Vagina (tissue), 2 donors: ENCODE results near the gene SEMA4D. TPM values are rescaled to one million over a fixed set of nuclear protein-coding genes. Genes with fewer than 3 reads are reported as not detected.
A peak's percentile ranks its signal among the peaks of the same experiment; 100 is the strongest.

Experiments used
- DNase-seq, 2 donors: peaks; one replicate each; pipeline ENCODE4 v3.0.0-alpha.2; 2017; ENCODE audit errors: extremely low spot score in 2 of 2
- H3K27ac ChIP-seq: fragments of 200-600 bp; sonication (generic); one replicate; pipeline ENCODE4 v1.5.1; 2019
- H3K27me3 ChIP-seq: fragments of 200-600 bp; sonication (generic); one replicate; pipeline ENCODE4 v1.5.1; 2019
- H3K36me3 ChIP-seq, 2 donors: fragments of 200-600 bp; sonication (generic); one replicate each; pipeline ENCODE4 v1.5.1; 2017 to 2019
- H3K4me1 ChIP-seq: fragments of 200-600 bp; sonication (generic); one replicate; pipeline ENCODE4 v1.5.1; 2019
- H3K4me3 ChIP-seq, 2 donors: fragments of 200-600 bp; sonication (generic); 1 replicate in 1 of 2; 2 replicates in 1 of 2; pipeline ENCODE4 v1.5.1; 2016 to 2019
- H3K9me3 ChIP-seq: fragments of 200-600 bp; sonication (generic); one replicate; pipeline ENCODE4 v1.5.1; 2019
- CTCF ChIP-seq, 3 experiments: fragments of 450-650 bp in 2 of 3; fragments of 200-600 bp in 1 of 3; sonication (generic) in 1 of 3; IDR thresholded peaks; one replicate each; pipeline ENCODE4 v1.5.1; 2017 to 2019; ENCODE audit warnings: antibody characterized with exemption in 3 of 3, mild to moderate bottlenecking in 2 of 3, moderate library complexity in 2 of 3
- POLR2A ChIP-seq, 2 donors: fragments of 450-650 bp; IDR thresholded peaks; one replicate each; pipeline ENCODE4 v1.6.1; 2017; ENCODE audit warnings: antibody characterized with exemption in 2 of 2, mild to moderate bottlenecking in 2 of 2, moderate library complexity in 2 of 2
- POLR2AphosphoS5 ChIP-seq, 2 donors: sonication (generic); formaldehyde crosslinking; IDR thresholded peaks; one replicate each; pipeline ENCODE4 v1.9.0; 2017; ENCODE audit warnings: antibody characterized with exemption in 2 of 2, mild to moderate bottlenecking in 2 of 2, low read depth in 1 of 2; ENCODE audit not compliant: insufficient read depth in 1 of 2
- intact Hi-C: fragments of 100-400 bp; cut with DNase I; formaldehyde crosslinking; loops from one replicate; pipeline ENCODE4 v1.15.1; 2023
- microRNA-seq: library from miRNA; unstranded; fragments of <30 nt; microRNA quantifications from one replicate; pipeline ENCODE4, GENCODE V29; 2017; ENCODE audit warnings: borderline number of aligned reads, borderline replicate concordance
- small RNA-seq: library from RNA; depleted of rRNA; stranded (forward); fragments of <200 nt; gene quantifications from one replicate; pipeline ENCODE3, GENCODE V24; 2016
- total RNA-seq: library from RNA; depleted of rRNA; stranded (reverse); fragments of >200 nt; gene quantifications from one replicate; pipeline ENCODE4 v1.2.3, GENCODE V29; 2016

The SEMA4D gene
- total RNA-seq, 1 donor from 2014 or later, result 39.3 TPM

GRCh38 chr9:89311346-89312221, 186.3 kb downstream of the SEMA4D start:
- intact Hi-C loops, result no loop called here
- peaks cover 23% of the 10 kb centered on the region for H3K4me1 ChIP-seq
- H3K27ac ChIP-seq, result peak overlapping the region; percentile 92
- H3K4me3 ChIP-seq, result peak overlapping the region; percentile 69 to 74
- no peaks in the 10 kb centered on the region for H3K36me3 ChIP-seq
- DNase-seq, result no peak
- no peaks in the 10 kb centered on the region for H3K9me3 ChIP-seq
- TF ChIP-seq POLR2A (IDR thresholded peaks at IDR 0.05) (no peak), POLR2AphosphoS5 (IDR thresholded peaks at IDR 0.05; ENCODE audit: insufficient read depth in 1 of 2, low read depth in 1 of 2) (no peak), CTCF (IDR thresholded peaks at IDR 0.05) (no peak)
- no peaks in the 10 kb centered on the region for H3K27me3 ChIP-seq

Small RNAs within 50 kb of the gene (microRNA-seq; reads per million reads assigned to microRNA genes)
- not detected for gene MIR3153

Small RNAs within 50 kb of the gene (small RNA-seq; reads per million reads assigned to genes)
- not detected for gene MIR3153

Other genes with a start within 250 kb of the SEMA4D start
- gene CKS2, start 186.9 kb downstream of the SEMA4D start, total RNA-seq, result 14.7 TPM
- gene SECISBP2, start 179.6 kb downstream of the SEMA4D start, total RNA-seq, result 51.1 TPM
- gene GADD45G, start 106.9 kb upstream of the SEMA4D start, total RNA-seq, result 16.2 TPM